HG02885 (cell line): ENCODE results near the gene B3GNT3.
"Not testable (repeated sequence)": the region's sequence is repeated elsewhere in the genome, so short reads cannot be mapped to it uniquely, and the experiment has no call there.

Source experiments
- ATAC-seq: cut with Tn5 transposase; IDR thresholded peaks from one replicate; pipeline ENCODE4 v1.9.1; 2021; ENCODE audit warnings: mild to moderate bottlenecking; ENCODE audit not compliant: unreplicated experiment, poor library complexity

Gene B3GNT3

DNA sequence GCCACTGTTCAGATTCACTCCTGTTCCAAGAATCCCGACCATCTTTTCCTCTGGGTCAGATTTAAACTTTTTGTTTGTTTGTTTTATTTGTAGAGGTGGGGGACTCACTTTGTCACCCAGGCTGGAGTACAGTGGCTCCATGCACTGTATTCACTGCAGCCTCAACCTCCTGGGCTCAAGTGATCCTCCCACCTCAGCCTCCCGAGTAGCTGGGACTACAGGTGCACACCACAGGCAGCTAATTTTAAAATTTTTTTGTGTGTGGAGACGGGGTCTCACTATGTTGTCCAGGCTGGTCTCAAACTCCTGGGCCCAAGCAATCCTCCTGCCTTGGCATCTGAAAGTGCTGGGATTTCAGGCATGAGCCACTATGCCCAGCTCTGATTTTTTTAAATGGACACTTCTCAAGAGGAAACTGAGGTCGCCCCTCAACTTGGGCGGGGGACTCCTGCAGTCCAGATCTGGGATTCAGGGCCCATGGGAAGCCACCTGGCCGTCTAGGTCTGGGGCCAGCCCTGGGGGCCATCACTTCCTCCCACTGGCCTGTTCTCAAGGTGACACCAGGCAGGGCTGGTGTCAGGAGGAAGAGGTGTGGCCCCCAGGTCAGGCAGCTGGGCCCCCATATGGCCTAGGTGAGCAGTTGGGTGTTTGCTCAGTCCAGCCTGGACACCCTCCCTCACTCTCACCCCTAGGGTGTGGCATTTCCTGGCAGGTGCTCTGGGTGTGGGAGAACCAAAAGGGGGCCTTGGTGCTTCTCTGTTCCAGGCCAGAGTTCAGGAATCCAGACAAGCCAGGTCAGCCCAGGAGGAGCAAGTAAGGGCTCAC, 1.3 kb downstream of the B3GNT3 start:
- no peak for ATAC-seq

DNA sequence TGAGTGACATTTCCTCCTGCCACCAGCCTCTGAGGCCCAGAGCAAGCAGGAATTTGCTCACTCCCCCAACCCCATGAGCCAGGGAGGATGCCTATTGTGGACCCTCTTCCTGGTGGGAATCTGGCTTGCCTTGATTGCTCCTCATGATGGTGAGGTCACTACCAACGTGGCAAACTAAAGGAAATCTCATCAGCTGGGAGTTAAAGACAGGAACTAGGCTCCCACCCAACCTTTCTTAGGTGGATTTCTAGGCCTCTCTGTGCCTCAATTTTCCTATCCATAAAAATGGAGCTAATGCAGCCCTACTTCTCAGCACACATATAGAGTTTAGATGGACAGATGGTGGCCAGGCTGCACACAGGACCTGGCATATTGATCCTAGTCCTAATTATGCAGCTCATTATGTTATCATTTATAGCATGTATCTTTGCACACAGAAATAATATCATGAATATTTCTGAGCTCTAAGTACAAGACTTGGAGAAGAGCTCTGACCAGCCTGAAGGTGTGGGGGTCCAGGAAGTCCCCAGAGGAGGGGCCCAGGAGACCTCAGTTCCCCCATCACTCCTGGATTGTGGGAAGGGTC, 2.0 kb downstream of the B3GNT3 start:
- ATAC-seq: no peak

DNA sequence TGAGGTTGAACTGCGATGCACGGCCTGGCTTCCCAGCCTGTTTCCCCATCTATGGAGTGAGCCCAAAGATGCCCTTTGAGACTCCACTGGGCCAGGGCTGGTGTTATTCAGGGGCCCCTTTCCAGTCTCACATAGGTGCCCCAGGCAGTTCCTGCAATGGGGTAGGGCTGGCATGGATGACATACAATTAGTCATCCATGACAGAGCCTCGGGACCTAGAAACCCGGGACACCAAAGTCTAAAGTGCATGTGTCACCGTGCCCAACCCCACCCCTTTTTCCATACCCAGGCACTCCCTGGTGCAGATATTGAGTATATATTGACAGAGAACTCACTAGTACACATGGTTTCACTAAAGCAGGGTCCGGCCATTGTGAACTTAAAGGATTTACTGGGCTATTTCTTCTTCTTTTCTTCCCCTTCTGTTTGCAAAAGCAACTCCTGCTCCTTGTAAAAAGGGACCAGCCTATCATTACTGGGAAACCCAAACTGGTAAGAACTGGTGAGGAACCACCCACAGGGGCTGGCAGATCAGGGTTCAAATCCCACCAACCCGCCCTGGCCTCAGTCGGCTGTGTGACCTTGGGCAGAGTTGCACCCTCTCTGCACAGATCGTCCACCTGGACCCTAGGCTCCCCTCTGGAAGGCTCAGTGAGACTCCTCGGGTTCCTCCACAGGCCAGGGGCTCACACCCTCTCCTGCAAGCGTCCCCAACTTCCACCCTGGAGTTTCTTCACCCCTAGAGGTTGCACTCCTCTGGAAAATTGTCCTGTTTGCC, 2.7 kb downstream of the B3GNT3 start:
- ATAC-seq: no peak

DNA sequence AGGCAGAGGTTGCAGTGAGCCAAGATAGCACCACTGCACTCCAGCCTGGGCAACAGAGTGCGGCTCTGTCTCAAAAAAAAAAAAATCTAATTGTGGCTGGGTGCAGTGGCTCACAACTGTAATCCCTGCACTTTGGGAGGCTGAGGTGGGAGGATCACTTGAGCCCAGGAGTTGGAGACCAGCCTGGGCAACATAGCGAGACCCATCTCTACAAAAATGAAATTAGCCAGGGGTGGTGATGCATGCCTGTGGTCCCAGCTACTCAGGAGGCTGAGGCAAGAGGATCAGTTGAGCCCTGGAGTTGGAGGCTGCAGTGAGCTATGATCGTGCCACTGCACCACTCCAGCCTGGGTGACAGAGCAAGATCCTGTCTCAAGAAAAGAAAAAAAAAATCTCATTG, 3.7 kb downstream of the B3GNT3 start:
- ATAC-seq: not testable (repeated sequence)

DNA sequence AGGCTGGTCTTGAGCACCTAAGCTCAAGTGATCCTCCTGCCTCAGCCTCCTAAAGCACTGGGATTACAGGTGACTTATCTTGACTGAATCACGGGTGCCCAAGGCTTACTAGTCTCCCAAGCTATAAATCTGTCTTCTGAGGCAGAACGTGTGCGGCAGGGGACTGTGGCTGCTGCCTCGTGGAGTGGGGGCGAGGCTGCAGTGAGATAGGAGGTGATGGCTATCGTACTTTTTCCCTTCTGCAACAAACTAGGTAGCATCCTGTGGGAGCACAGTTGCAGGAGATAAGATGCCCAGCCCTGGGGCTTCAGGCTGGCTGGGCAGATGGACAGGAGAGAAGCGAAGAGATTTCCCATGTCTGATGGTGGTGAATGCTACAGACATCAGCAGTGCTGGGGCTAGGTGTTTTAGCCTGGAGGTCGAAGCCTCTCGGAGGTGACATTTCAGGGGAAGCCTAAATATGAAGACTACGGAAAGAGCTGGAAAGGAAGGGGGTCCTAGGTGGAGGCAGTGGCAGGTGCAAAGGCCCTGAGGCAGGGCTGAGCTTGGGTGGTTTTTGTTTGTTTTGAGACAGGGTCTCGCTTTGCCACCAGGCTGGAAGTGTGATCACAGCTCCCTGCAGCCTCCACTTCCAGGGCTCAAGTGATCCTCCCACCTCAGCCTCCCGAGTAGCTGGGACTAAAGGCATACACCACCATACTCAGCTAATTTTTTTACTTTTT, 7.4 kb downstream of the B3GNT3 start:
- no peak for ATAC-seq

DNA sequence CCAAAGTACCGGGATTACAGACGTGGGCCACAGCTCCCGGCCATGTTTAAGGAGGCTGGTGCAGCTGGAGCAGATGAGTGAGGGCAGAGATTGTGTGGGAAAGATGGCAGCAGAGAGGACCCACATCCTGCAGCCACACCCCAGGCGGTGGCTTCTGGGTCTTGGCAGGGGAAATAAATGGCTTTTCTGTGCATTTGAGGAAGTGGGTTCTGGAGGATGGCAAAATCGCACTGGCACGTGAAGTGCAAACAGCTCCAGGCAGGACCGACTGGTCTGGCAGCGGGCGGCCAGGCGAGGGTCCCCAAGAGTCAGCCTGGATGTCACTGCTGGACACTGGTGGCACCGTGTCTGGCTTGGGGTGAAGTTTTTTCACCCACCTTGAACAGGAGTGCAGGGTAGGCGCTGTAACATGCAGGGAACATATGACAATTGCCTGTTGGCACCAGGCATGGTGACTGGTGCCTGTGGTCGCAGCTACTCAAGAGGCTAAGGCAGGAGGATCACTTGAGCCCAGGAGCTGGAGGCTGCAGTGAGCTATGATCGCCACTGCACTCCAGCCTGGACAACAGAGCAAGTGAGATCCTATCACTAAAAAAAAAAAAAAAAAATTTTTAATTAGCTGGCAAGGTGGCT, 8.4 kb downstream of the B3GNT3 start:
- no peak for ATAC-seq

DNA sequence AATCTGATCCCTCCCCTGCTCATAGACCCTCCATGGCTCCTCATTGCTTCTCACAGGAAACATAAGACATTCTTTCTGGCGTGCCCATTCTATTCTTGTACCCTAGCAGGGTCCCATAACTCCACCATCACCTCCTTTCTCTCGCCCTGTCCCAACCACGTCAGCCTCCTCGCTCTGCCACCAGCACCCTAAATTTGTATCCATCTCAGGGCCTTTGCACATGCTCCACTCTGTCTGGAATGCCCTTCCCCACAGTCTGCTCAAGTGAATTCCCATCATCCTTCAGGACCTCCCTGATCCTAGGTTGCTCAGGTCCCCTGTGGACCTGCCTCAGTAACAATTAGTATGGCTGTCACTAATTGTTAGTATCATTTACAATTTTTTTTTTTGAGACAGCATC, 10.5 kb downstream of the B3GNT3 start:
- ATAC-seq: no peak

DNA sequence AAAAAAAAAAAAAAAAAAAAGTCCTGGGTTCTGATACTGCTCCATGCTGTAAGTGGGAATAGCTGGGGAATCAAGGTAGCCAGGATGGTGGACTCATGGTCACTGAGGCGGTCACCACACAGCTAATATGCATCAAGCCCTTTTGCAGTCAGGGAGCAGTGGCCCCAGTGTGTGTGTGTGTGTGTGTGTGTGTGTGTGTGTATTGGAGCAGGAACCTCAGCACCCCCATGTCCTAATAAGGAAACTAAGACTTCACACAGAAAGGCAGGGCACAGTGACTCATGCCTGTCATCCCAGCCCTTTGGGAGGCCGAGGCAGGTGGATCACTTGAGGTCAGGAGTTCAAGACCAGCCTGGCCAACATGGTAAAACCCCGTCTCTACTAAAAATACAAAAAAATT, 12.0 kb downstream of the B3GNT3 start:
- ATAC-seq: no peak

DNA sequence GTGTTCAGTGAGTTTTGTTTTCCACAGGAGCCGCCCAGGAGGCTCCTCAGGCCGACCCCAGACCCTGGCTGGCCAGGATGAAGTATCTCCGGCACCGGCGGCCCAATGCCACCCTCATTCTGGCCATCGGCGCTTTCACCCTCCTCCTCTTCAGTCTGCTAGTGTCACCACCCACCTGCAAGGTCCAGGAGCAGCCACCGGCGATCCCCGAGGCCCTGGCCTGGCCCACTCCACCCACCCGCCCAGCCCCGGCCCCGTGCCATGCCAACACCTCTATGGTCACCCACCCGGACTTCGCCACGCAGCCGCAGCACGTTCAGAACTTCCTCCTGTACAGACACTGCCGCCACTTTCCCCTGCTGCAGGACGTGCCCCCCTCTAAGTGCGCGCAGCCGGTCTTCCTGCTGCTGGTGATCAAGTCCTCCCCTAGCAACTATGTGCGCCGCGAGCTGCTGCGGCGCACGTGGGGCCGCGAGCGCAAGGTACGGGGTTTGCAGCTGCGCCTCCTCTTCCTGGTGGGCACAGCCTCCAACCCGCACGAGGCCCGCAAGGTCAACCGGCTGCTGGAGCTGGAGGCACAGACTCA, 12.9 kb downstream of the B3GNT3 start:
- ATAC-seq: no peak

DNA sequence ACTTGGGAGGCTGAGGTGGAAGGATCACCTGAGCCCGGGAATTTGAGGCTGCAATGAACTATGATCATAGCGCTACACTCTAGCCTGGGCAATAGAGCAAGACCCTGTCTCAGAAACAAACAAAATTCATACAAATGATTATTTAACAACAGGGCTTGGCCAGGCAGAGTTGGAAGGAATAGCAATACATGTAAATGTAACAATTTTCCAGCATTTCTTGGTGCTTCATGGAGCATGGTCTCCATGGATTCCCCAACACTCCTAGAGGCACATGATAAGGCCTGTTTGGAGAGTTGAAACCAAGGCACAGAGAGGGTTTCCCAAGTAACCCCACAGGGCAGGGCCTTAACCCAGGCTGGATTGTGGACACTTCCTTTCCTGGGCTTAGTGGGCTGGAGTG, 16.2 kb downstream of the B3GNT3 start:
- no peak for ATAC-seq

DNA sequence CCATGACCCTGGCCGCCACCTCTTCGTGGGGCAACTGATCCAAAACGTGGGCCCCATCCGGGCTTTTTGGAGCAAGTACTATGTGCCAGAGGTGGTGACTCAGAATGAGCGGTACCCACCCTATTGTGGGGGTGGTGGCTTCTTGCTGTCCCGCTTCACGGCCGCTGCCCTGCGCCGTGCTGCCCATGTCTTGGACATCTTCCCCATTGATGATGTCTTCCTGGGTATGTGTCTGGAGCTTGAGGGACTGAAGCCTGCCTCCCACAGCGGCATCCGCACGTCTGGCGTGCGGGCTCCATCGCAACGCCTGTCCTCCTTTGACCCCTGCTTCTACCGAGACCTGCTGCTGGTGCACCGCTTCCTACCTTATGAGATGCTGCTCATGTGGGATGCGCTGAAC, 16.7 kb downstream of the B3GNT3 start:
- ATAC-seq: no peak

DNA sequence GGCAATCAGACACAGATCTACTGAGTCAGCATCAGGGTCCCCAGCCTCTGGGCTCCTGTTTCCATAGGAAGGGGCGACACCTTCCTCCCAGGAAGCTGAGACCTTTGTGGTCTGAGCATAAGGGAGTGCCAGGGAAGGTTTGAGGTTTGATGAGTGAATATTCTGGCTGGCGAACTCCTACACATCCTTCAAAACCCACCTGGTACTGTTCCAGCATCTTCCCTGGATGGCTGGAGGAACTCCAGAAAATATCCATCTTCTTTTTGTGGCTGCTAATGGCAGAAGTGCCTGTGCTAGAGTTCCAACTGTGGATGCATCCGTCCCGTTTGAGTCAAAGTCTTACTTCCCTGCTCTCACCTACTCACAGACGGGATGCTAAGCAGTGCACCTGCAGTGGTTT, 17.2 kb downstream of the B3GNT3 start:
- ATAC-seq: no peak

DNA sequence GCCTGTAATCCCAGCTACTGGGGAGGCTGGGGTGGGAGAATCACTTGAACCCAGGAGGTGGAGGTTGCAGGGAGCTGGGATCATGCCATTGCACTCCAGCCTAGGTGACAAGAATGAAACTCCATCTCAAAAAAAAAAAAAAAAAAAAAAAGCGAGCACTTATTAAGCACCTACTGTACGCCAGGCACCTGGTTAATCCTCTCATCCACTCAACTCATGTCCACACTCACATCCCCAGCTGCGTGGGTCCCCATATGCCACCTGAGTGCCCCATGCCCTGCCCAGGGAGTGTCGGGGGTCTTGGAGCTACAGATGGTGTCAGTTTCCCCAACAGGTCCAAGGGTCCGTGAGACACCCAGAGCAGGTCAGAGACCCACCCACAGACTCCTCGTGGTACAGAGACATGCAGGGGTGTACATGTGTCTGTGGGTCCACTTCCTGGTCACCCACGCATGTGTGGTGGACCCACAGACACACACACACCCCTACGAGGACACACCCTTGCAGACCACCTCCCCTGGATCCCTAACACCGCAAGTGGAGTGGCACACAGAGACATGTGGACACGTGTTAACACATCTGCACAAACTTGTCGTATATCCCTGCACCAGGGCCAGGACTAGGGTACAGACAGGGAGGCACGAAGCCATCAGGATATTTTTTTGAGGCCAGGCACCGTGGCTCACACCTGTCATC, 22.9 kb downstream of the B3GNT3 start:
- no peak for ATAC-seq

DNA sequence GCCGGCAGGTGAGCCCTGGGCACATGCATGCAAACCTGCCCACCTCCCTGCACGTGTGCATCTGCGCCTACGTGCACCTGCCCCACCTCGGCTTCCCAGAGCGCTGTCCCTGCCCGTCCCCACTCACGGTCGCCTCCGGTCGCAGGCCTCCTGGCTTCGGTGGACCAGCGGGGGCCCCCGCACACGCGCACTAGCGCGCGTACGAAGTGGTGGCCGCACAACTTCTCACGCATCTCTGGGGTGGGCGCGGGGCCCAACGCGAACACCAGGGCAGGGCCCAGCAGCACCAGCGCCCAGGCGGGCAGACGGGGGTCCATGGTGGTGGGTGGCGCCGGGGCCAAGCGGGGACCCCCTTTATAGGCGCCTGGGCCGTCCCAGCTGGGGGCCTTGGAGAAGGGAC, 26.3 kb downstream of the B3GNT3 start, which contains the start of gene INSL3:
Gene INSL3 (minus strand): TSS at position 330 of the 400 bp plus-strand sequence. CDS start 13 bp downstream, at position 317.
- no peak for ATAC-seq

DNA sequence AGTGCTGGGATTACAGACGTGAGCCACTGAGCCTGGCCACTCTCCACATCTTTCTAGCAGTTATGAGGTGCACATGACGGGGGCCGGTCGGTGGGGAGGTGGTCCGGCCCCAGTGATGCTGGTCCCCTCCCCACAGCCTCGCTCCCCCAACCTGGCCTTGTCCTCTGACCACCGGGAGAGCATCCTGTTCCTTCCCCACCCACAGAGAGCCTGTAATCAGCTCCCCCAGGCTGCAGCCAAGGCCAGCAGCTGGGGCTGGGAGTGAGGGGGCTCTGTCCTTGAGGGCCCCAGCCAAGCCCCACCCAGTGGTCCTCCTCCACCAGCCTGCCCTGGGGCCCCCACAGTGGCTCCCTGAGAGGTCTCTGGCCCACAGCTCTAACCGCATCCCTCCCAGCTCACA, 29.4 kb downstream of the B3GNT3 start:
- ATAC-seq: no peak

DNA sequence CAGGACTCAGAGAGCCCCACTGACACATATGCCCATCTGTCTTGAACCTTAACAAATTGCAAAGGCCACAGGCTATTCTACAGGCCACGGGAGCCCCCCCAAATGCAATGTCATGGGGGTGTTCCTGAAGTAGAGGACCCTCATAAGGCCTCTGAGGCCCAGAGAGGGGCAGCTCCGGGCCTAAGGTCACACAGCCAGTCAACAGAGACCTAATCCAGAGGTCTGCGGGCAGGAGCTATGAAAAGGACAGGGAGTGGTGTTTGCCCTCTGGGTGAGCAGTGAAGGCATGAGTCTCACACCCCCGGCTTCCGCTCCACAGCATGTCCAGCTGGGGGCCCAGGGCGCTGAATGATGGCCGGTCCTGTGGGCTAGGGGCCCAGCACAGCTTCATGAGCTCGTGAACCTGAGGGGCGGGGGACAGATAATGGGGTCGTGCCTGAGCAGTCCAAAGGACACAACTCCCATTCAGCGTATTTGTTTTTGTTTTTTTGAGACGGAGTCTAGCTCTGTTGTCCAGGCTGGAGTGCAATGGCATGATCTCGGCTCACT, 31.6 kb downstream of the B3GNT3 start:
- ATAC-seq: no peak

DNA sequence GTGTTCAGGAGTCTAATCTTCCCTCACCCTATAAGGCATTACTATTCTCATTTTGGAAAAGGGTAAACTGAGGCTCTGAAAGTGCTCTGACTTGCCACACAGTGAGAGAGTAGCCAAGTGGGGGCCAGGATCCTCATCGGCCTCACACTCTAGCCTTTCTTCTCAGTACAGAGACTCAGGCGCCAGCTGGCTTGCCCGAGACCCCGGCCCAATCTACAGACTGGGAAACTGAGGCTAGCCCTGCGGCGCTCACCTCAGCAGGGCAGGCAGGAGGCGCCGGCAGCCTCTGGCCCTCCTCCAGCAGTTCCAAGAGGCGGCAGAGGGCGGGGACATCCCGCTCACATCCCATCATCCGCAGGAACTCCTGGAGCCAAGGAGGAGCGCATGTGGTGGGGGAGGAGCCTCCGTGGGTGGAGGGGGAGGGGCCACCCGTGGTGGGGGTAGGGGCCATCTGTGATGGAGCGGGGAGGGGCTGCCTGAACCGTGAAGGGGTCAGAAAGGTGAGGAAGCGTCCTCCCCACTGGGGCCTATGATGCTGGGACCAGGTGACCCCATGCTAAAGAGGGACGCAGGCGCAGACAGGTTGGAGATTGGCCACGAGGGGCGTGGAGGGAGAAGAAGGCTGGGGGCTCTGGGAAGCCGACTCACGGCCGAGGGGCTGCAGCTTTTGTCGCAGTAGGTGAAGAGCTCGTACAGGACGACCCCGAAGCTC, 35.1 kb downstream of the B3GNT3 start:
- ATAC-seq: no peak
